Left cardiac atrium (tissue), 4 donors: Measurements from ENCODE around the gene PSEN2. TPM values are rescaled to one million over a fixed set of nuclear protein-coding genes. Genes with fewer than 3 reads are reported as not detected.

Experiments used
- ATAC-seq, 2 donors: fragments of 200-7000 bp; cut with Tn5 transposase; one replicate each; pipeline ENCODE4 v1.9.1; 2020; ENCODE audit warnings: mild to moderate bottlenecking in 2 of 2, moderate library complexity in 2 of 2
- DNase-seq: peaks from one replicate; pipeline ENCODE4 v3.0.0-alpha.2; 2020
- intact Hi-C, 2 donors: fragments of 100-400 bp; cut with DNase I; formaldehyde crosslinking; loops; one replicate each; pipeline versions ENCODE4 v1.14.1 to v1.15.1; 2022 to 2023
- total RNA-seq, 2 donors: library from RNA; stranded (reverse); fragmentation: NEBNext Ultra II Directional; extraction: Animal tissue kit (Norgen Biotek cat#: 25700); gene quantifications; one replicate each; pipeline ENCODE4 v1.2.1, GENCODE V29; 2021
- donor health status: DM: no; HTN: yes; CAD: no.
- donor health status: DM: no; HTN: yes; CAD: no; lungs with severe emphysema.
- donor health status: DM: yes; HTN: yes; CAD: no.
- donor health status: Dilated cardiomyopathy.

Gene PSEN2
- total RNA-seq, 2 donors from 2014 or later, result 17.8 to 23.6 TPM

- intact Hi-C loops, result no loop called here
- ATAC-seq, result no peak
- DNase-seq, result no peak
These were observed 11.8 kb downstream of the PSEN2 start for GRCh38 chr1:226882187-226882586.

DNA sequence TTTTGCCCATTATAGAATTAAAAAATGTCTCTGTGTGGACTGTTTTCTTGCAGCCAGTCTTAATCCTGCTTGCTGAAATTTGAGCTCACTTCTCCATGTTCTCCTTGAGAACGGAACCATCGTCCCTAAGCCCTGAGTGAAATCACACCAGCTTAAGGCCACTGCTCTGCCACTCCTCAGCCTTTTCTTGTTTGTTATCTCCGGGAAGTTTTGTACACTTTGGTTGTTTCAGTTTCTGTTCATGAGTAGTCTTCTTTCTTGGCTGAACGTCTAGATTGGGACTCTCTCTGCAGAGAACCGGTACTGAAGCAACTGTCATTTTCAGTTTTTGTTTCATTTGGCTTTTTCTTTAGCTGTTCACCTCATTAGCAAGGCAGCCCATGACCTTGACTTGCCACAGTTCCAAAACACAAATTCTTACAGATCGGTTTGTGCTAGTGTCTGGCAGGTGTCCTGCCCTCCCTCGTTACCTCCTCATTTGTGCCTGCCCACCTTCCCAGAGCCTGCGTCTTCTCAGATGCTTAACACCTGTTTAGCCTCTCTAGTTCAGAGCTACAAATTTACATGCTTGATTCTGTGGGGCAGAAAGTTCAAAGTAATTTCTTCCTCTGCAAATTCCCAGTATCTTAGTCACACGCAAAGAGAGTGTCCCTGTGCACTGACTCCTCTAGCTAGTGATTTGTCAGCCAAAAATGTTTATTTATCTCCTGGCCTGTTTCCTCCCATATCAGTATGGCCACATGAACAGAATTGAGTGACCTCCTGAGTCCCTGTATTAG, 12.4 kb downstream of the PSEN2 start:
- peak; percentile 42 to 48 for ATAC-seq
- intact Hi-C loops, result no loop called here
- no peak for DNase-seq

- intact Hi-C loops, result no loop called here
- DNase-seq (no peak), ATAC-seq (no peak)
These were observed 13.2 kb downstream of the PSEN2 start for GRCh38 chr1:226883630-226884029.

DNA sequence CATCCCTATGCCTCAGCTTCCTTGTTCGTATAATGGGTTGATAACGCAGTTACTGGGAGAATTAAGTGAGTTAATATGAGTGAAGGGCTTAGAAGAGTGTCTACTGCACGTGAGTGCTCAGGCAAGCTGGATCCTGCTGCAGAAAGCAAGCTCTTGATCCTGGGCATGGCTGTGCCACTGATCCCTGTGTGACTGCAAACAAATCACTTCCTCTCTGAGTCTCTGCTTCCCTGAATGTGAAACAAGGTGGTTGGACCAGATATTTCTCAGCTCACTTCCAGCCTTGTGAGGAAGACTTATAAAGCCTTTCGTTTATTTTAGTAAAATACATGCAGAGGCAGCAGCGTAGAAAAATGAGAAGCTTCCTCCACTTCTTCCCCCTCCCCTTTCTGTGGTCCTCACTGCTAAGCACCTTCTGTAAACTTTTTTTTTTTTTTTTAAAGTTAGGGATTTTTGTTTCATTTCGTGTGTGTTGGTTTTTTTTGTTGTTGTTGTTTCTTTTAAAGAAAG, 13.8 kb downstream of the PSEN2 start:
- intact Hi-C loops, result no loop called here
- no peak for DNase-seq
- no peak for ATAC-seq

GRCh38 chr1:226884966-226885820, 14.8 kb downstream of the PSEN2 start:
- intact Hi-C loops, result no loop called here
- ATAC-seq (no peak), DNase-seq (no peak)

DNA sequence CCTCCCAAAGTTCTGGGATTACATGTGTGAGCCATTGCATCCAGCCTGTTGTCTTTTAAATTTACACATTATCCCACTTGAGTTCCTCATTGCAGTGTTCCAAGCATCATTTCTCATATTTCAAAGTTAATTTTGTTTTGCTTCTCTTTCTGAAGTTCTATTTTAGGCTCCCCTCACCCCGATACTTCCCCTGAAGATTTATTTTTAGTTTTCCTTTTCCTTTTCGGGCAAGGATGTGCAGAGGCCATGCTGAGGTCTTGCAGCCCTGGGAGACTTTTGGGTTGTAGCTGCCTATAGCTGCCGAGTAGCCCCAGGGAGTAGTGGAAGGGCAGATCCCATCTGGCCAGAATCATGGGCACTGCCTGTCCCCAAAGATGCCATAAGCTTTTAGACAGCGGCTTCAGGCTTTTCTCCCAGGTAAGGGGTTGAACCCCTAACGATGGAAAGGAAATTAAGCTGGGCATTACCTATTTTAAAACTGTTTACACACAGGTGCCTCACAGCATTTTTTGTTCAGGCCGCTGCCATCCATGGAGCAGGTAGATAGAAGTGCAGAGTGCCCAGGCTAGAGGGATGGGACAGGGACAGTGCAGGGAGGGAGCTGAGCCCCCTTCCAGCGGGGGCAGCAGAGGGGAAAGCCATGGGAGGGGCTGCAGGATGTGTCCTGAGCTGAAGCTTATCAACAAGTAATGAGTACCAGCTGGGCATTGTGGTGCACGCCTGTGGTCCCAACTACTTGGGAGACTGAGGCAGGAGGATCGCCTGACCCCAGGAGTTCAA, 15.9 kb downstream of the PSEN2 start:
- intact Hi-C loops, result no loop called here
- no peak for DNase-seq

GRCh38 chr1:226887006-226887405, 16.6 kb downstream of the PSEN2 start:
- DNase-seq, result no peak
- intact Hi-C loops, result no loop called here
- no peak for ATAC-seq

More for the DNA sequence above, 15.9 kb downstream of the PSEN2 start:
- ATAC-seq, result no peak

DNA sequence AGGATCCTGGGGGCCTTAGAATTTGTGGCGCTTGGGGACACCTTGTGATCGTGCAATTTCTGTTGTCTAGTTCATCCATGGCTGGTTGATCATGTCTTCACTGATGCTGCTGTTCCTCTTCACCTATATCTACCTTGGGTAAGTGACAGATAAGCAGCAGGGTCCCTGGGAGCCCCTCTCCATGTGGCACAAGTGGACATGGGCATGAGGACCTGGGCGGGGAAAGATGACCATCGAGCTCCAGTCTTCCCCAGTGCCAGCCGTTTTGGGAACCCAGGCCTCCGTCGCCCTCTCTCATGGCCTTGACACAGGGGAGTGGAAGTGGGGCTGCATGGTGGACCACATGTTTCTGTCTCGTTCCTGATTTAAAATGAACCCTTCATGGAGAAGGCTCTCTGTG, 17.6 kb downstream of the PSEN2 start:
- no peak for DNase-seq
- ATAC-seq, result no peak
- intact Hi-C loops, result no loop called here

GRCh38 chr1:226888816-226889215, 18.4 kb downstream of the PSEN2 start:
- DNase-seq (no peak), ATAC-seq (no peak)
- intact Hi-C loops, result no loop called here

DNA sequence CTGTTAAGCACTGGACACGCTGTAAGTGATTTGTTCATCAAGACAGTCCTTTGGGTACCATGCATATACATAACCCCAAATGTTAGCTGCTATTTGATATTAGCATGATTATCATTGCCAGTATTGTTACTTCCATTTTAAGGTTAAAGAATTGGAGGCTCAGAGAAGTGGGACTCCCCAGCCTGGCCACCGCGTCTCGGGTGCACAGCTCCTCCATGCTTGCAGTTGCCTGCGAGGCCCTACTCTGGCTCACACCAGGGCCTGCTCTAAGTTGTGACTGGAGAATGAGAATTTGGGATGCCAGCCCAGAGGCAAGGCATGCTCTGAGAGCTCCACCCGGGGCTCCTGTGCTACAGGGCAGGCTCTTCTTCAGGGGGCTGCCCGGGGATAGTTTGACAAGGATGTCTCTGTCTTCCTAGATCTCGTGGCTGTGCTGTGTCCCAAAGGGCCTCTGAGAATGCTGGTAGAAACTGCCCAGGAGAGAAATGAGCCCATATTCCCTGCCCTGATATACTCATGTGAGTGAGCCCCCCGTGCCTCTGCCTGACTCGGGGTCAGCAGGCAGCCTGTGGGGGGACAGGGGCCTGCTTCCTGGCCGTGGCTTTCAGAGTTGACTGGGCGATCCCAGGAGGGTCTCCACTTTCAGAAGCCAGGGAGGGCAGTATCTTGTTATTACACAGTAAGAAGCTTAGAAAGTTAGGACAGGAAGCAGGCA, 19.4 kb downstream of the PSEN2 start:
- intact Hi-C loops, result no loop called here
- DNase-seq (no peak), ATAC-seq (no peak)

GRCh38 chr1:226890331-226891108, 20.1 kb downstream of the PSEN2 start:
- ATAC-seq (no peak), DNase-seq (no peak)
- intact Hi-C loops, result no loop called here

DNA sequence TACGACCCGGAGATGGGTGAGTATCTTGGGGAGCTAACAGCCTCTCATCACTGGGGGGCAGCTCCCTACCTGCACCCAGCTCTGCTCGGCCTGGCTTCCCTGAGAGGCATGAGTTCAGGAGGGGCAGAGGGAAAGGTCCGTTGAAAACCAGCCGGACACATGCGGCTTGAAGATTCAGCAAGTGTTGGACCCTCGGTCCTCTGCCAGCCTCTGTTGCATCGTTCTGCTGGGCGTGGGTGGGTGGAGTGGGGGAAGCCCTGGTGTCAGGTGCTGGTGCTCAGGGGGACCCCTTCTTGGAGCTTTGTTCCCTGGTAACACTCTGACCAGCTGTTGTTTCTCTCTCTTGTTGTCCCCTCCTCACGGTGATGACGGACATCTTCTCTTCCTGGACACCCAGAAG, 20.9 kb downstream of the PSEN2 start:
- ATAC-seq, result no peak
- DNase-seq, result no peak
- intact Hi-C loops, result no loop called here

- peak; percentile 63 for DNase-seq
- intact Hi-C loops, result no loop called here
- peak; percentile 46 to 91 for ATAC-seq
These were observed 21.6 kb downstream of the PSEN2 start for GRCh38 chr1:226891846-226892523.

DNA sequence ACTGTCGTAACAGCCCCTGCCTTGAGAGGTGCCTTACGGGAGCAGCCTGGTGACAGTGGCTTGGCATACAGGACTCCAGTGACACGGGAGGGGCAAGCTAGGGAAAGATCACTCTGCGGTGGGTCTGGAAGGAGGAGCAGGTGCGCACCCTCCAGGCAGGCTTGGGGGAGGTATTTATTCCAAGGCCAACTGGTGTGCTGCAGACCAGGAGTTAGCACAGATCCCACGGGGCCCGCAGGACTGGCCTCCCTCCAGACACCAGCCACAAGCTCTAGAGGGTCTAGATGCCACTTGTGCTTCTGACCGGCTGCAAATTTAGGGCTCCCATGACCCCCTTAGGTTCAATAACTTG, 22.1 kb downstream of the PSEN2 start:
- ATAC-seq (peak in 1 of 2 donors; percentile 25), DNase-seq (no peak)
- intact Hi-C loops, result no loop called here

DNA sequence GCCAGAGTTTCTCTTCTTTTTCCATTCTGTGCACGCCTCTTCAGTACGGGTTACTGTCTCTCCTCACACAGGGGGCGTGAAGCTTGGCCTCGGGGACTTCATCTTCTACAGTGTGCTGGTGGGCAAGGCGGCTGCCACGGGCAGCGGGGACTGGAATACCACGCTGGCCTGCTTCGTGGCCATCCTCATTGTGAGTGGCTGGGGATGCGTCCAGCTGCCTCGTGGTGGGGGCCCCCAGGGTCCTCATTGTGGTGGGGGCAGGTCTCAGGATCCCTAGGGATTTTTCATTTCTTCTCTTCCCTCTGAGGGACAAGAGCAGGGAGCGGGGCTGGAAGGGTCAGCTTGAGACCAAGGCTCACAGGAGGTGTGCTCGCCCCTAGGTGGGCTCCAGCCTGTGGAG, 23.5 kb downstream of the PSEN2 start:
- no peak for ATAC-seq
- intact Hi-C loops, result no loop called here
- no peak for DNase-seq

- ATAC-seq (no peak), DNase-seq (no peak)
- intact Hi-C loops, result no loop called here
These were observed 24.4 kb downstream of the PSEN2 start for GRCh38 chr1:226894826-226895225.

DNA sequence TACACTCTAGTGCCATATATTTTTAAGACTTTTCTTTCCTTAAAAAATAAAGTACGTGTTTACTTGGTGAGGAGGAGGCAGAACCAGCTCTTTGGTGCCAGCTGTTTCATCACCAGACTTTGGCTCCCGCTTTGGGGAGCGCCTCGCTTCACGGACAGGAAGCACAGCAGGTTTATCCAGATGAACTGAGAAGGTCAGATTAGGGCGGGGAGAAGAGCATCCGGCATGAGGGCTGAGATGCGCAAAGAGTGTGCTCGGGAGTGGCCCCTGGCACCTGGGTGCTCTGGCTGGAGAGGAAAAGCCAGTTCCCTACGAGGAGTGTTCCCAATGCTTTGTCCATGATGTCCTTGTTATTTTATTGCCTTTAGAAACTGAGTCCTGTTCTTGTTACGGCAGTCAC, 25.2 kb downstream of the PSEN2 start:
- no peak for ATAC-seq
- intact Hi-C loops, result no loop called here
- no peak for DNase-seq

DNA sequence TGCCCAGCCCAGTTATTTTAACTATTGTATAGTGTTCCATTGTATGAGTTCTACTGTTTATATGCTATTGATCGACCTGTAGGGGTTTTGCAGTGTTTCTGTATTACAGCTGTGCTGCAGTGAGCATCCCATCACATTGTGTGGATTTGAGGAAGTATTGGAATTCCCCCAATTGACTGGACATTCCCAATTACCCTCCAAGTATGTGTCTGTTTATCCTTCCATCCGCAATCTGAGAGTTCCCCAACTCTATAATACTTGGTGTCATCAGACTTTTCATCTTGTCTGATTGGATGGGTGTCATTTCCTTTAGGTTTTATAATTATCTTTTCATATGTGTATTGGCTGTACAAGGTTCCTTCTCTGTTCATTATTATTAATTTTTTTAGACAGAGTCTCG, 27.8 kb downstream of the PSEN2 start:
- intact Hi-C loops, result no loop called here
- no peak for ATAC-seq
- no peak for DNase-seq
